ENCODE data around the gene COL25A1.

DNA sequence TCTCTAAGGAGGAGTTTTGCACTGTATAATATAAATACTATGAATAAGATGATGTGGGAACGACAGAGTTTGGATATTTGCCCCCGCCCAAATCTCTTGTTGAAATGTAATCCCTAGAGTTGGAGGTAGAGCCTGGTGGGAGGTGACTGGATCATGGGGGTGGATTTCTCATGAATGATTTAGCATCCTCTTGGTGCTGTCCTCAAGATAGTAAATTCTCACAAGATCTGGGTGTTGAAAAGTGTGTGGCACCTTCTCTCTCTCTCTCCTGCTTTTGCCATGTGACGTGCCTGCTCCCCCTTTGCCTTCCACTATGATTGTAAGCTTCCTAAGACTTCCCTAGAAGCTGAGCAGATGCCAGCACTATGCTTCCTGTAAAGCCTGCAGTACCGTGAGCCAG is 298.0 kb downstream of the COL25A1 start:
- no peak for TF ChIP-seq POLR2A (IDR thresholded peaks at IDR 0.05)
- TF ChIP-seq, protein P1, sequence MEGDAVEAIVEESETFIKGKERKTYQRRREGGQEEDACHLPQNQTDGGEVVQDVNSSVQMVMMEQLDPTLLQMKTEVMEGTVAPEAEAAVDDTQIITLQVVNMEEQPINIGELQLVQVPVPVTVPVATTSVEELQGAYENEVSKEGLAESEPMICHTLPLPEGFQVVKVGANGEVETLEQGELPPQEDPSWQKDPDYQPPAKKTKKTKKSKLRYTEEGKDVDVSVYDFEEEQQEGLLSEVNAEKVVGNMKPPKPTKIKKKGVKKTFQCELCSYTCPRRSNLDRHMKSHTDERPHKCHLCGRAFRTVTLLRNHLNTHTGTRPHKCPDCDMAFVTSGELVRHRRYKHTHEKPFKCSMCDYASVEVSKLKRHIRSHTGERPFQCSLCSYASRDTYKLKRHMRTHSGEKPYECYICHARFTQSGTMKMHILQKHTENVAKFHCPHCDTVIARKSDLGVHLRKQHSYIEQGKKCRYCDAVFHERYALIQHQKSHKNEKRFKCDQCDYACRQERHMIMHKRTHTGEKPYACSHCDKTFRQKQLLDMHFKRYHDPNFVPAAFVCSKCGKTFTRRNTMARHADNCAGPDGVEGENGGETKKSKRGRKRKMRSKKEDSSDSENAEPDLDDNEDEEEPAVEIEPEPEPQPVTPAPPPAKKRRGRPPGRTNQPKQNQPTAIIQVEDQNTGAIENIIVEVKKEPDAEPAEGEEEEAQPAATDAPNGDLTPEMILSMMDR (IDR thresholded peaks at IDR 0.05) = no peak
- TF ChIP-seq EP300 (IDR thresholded peaks at IDR 0.05; ENCODE audit: low read depth) = no peak
